GM23338 (cell line): ENCODE measurements around the gene MED13L. TPM values are rescaled to one million over a fixed set of nuclear protein-coding genes. Genes with fewer than 3 reads are reported as not detected.
"Not testable (repeated sequence)": the region's sequence is repeated elsewhere in the genome, so short reads cannot be mapped to it uniquely, and the experiment has no call there.

Experiments used
- ATAC-seq: fragments of 200-7000 bp; cut with Tn5 transposase; 3 replicates; pipeline ENCODE4 v1.9.1; 2020
- DNase-seq: peaks from one replicate; pipeline ENCODE4 v3.0.0-alpha.2; 2015; ENCODE audit warnings: low spot score
- H2AFZ ChIP-seq: fragments of 200-600 bp; sonication (generic); 2 replicates; pipeline ENCODE4 v1.8.0; 2016; ENCODE audit warnings: antibody characterized with exemption, mild to moderate bottlenecking, moderate library complexity
- H3F3A ChIP-seq: fragments of 200-600 bp; sonication (generic); replicated peaks from 2 replicates; pipeline ENCODE4 v1.8.0; 2017; ENCODE audit warnings: antibody characterized with exemption, mixed run types, low read depth
- H3K27ac ChIP-seq: fragments of 200-600 bp; sonication (generic); 2 replicates; pipeline ENCODE4 v1.6.1; 2016; ENCODE audit warnings: low read depth
- H3K27me3 ChIP-seq: fragments of 200-600 bp; sonication (generic); 2 replicates; pipeline ENCODE4 v1.8.0; 2016; ENCODE audit warnings: mild to moderate bottlenecking, mixed run types, moderate library complexity; ENCODE audit not compliant: insufficient read depth
- H3K36me3 ChIP-seq: fragments of 200-600 bp; sonication (generic); 2 replicates; pipeline ENCODE4 v1.8.0; 2016; ENCODE audit warnings: mild to moderate bottlenecking; ENCODE audit not compliant: insufficient read depth
- H3K4me1 ChIP-seq: fragments of 200-600 bp; sonication (generic); 2 replicates; pipeline ENCODE4 v1.8.0; 2016; ENCODE audit warnings: mild to moderate bottlenecking, moderate library complexity; ENCODE audit not compliant: insufficient read depth
- H3K4me2 ChIP-seq: fragments of 200-600 bp; sonication (generic); 2 replicates; pipeline ENCODE4 v1.7.1; 2017; ENCODE audit warnings: mixed run types
- H3K4me3 ChIP-seq: fragments of 200-600 bp; sonication (generic); 2 replicates; pipeline ENCODE4 v1.6.1; 2016; ENCODE audit warnings: mixed run types
- H3K79me2 ChIP-seq: fragments of 200-600 bp; sonication (generic); replicated peaks from 2 replicates; pipeline ENCODE4 v1.8.0; 2017; ENCODE audit warnings: mild to moderate bottlenecking; ENCODE audit not compliant: insufficient read depth
- H3K9me2 ChIP-seq: fragments of 200-600 bp; sonication (generic); 2 replicates; pipeline ENCODE4 v1.8.0; 2017; ENCODE audit not compliant: insufficient read depth
- H4K20me1 ChIP-seq: fragments of 200-600 bp; sonication (generic); replicated peaks from 2 replicates; pipeline ENCODE4 v1.8.0; 2017; ENCODE audit warnings: mild to moderate bottlenecking; ENCODE audit not compliant: insufficient read depth
- H3K27ac Mint-ChIP-seq: 2 replicates; pipeline ENCODE4 v1.8.0; 2020; ENCODE audit warnings: inconsistent platforms, mild to moderate bottlenecking, moderate library complexity, mixed read lengths
- H3K27me3 Mint-ChIP-seq: 3 replicates; pipeline ENCODE4 v1.8.0; 2022; ENCODE audit warnings: low read depth, mild to moderate bottlenecking, moderate library complexity, mixed read lengths, inconsistent platforms; ENCODE audit not compliant: insufficient read depth, poor library complexity
- H3K36me3 Mint-ChIP-seq: 3 replicates; pipeline ENCODE4 v1.8.0; 2021; ENCODE audit warnings: low read depth, mild to moderate bottlenecking, inconsistent platforms, moderate library complexity, mixed read lengths
- H3K4me1 Mint-ChIP-seq: 3 replicates; pipeline ENCODE4 v1.8.0; 2020; ENCODE audit warnings: mild to moderate bottlenecking, inconsistent platforms, mixed read lengths
- H3K4me3 Mint-ChIP-seq: 3 replicates; pipeline ENCODE4 v1.8.0; 2021; ENCODE audit warnings: moderate library complexity, mild to moderate bottlenecking, inconsistent platforms, mixed read lengths
- H3K9me3 Mint-ChIP-seq: 3 replicates; pipeline ENCODE4 v1.8.0; 2020; ENCODE audit warnings: moderate library complexity, mild to moderate bottlenecking, inconsistent platforms, mixed read lengths
- CTCF ChIP-seq, 2 experiments: fragments of 200-600 bp in 1 of 2; sonication (generic) in 1 of 2; conservative IDR thresholded peaks; 2 replicates each; pipeline versions ENCODE4 v1.5.1 to v1.6.1; 2016 to 2017; ENCODE audit warnings: antibody characterized with exemption in 2 of 2, low read depth in 2 of 2, mild to moderate bottlenecking in 2 of 2, moderate library complexity in 1 of 2
- EZH2phosphoT487 ChIP-seq: fragments of 200-600 bp; sonication (generic); IDR thresholded peaks from one replicate; pipeline ENCODE4 v1.8.1; 2018; ENCODE audit warnings: antibody characterized with exemption; ENCODE audit not compliant: unreplicated experiment
- POLR2AphosphoS5 ChIP-seq: IDR thresholded peaks from 2 replicates; pipeline ENCODE4 v1.6.1; 2016; ENCODE audit warnings: antibody characterized with exemption, low read depth
- ZNF462 ChIP-seq: fragments of 250-450 bp; sonication (Bioruptor Pico); IDR thresholded peaks from 2 replicates; pipeline ENCODE4 v1.5.0; 2020; ENCODE audit warnings: mild to moderate bottlenecking, moderate library complexity
- polyA plus RNA-seq: library from polyadenylated mRNA; unstranded; fragments of >200 nt; fragmentation: Nextera tagmentation; extraction: Ambion mirVana; gene quantifications from 2 replicates; pipeline ENCODE4 v1.2.1, GENCODE V29; 2016
- total RNA-seq: library from RNA; depleted of rRNA; stranded (reverse); fragments of >200 nt; shearing (Covaris generic); gene quantifications from 2 replicates; pipeline ENCODE4 v1.2.3, GENCODE V29; 2014

MED13L gene
- total and polyA plus RNA-seq, 2 experiments from 2014 or later: 20.9 to 73.6 TPM

GRCh38 chr12:116236148-116236731 is 41.3 kb downstream of the MED13L start:
- Histone ChIP-seq H3K4me1 (no peaks in the 10 kb centered on the region), H3K27me3 (no peaks in the 10 kb centered on the region), H3F3A (no peaks in the 10 kb centered on the region; the same call in 1 of the 2 replicates), H2AFZ (no peak overlapping the region), H3K36me3 (no peaks in the 10 kb centered on the region), H3K79me2 (peaks cover 93% of the 10 kb centered on the region), H3K27ac (0 out of 2 replicates have a peak overlapping the region, but pooled peaks have one; percentile 51), H3K4me3 (no peak overlapping the region), H3K9me2 (no peaks in the 10 kb centered on the region), H4K20me1 (no peaks in the 10 kb centered on the region), H3K4me2 (no peak overlapping the region)
- Mint-ChIP-seq H3K36me3 (no peaks in the 10 kb centered on the region), H3K4me1 (peaks cover 7% of the 10 kb centered on the region; the same call in 2 of the 3 replicates), H3K9me3 (no peaks in the 10 kb centered on the region), H3K4me3 (no peak overlapping the region), H3K27ac (no peak overlapping the region), H3K27me3 (peaks cover 4% of the 10 kb centered on the region)
- DNase-seq (peak; percentile 76), ATAC-seq (peak; percentile 51; the same call in 2 of the 3 replicates)
- TF ChIP-seq EZH2phosphoT487 (no peak), CTCF (conservative IDR thresholded peaks at IDR 0.05; ENCODE audit: low read depth in 2 of 2) (peak; percentile 78 to 86)

- H3K4me1 Mint-ChIP-seq, H3F3A ChIP-seq, H3K27me3 Mint-ChIP-seq, H3K36me3 Mint-ChIP-seq, H4K20me1 ChIP-seq, H3K9me2 ChIP-seq, H3K4me2 ChIP-seq, H2AFZ ChIP-seq, H3K27ac ChIP-seq, H3K27ac Mint-ChIP-seq, H3K4me3 Mint-ChIP-seq, H3K4me3 ChIP-seq, H3K36me3 ChIP-seq, DNase-seq, H3K27me3 ChIP-seq, ATAC-seq, H3K4me1 ChIP-seq, H3K9me3 Mint-ChIP-seq: not testable (repeated sequence)
- H3K79me2 ChIP-seq: peaks cover 83% of the 10 kb centered on the region
These were observed 43.3 kb downstream of the MED13L start for GRCh38 chr12:116234148-116234547.

GRCh38 chr12:116233669-116234068 is 43.8 kb downstream of the MED13L start:
- Mint-ChIP-seq H3K4me1 (peaks cover 7% of the 10 kb centered on the region; the same call in 1 of the 3 replicates), H3K9me3 (no peaks in the 10 kb centered on the region), H3K36me3 (no peaks in the 10 kb centered on the region; the same call in 2 of the 3 replicates), H3K4me3 (no peak overlapping the region), H3K27me3 (no peaks in the 10 kb centered on the region), H3K27ac (no peak overlapping the region; the same call in 1 of the 2 replicates)
- Histone ChIP-seq H3K4me1 (no peaks in the 10 kb centered on the region), H4K20me1 (no peaks in the 10 kb centered on the region), H3K27me3 (no peaks in the 10 kb centered on the region), H3K9me2 (no peaks in the 10 kb centered on the region), H3K36me3 (no peaks in the 10 kb centered on the region), H3K27ac (no peak overlapping the region), H3F3A (no peaks in the 10 kb centered on the region; the same call in 1 of the 2 replicates), H3K4me2 (no peak overlapping the region), H3K79me2 (peaks cover 82% of the 10 kb centered on the region), H3K4me3 (no peak overlapping the region), H2AFZ (no peak overlapping the region)
- no peak for DNase-seq
- no peak for ATAC-seq
- TF ChIP-seq POLR2AphosphoS5 (no peak), ZNF462 (CRISPR knock-in tag) (no peak)
